ENCODE data around the gene SLC22A31.
"Not testable (repeated sequence)": the region's sequence is repeated elsewhere in the genome, so short reads cannot be mapped to it uniquely, and the experiment has no call there.

Gene SLC22A31

DNA sequence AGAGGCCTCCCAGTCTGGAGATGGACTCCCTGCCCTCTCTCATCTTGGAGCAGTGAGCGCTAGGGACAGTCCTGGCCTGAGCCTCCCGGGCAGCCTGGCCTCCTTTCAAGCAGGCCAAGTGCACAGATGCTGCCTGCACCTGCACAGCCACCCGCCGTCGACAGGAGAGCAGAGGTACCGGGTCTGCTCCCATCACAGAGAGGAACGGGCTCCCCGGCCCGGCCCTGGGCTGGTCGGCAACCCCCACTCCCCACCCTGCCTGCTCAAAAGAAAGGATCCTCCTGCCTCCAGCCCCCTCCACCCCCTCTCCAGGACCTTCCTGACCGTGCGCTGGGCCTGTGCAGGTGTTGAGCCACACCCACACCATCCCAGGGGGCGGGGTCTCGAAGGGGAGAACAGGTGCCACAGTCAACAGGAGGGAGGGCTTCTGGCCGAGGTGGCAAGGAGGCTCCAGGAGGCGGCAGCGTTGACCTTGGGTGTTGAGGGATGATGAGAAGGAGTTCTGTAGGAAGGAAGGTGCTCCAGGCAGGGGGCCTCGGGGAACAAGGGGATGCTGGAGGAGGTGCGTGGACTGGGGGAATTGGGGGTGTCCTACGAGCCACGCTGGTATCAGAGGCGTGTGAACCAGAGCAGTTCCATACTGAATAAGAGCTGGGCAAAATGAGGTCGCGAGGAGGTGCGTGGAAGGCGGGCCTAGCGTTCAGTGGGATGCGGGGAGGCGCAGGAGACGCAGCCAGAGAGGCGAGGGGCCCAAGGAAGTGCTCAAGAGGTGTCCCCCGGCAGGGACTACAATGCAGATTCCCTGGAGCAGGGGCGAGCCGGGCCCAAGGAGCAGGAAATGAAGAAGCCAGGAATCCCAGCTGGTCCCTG lies 29.8 kb downstream of the SLC22A31 start:
- Histone ChIP-seq H3K4me3 (ENCODE audit: low read length) (peak overlapping the region; percentile 47), H3K36me3 (ENCODE audit: control insufficient read depth, insufficient read depth, low read length) (no peaks in the 10 kb centered on the region), H3K27ac (ENCODE audit: low read depth, low read length) (no peak overlapping the region), H3K27me3 (ENCODE audit: control insufficient read depth, insufficient read depth, low read length) (peaks cover 29% of the 10 kb centered on the region), H3K4me1 (ENCODE audit: control insufficient read depth, insufficient read depth, low read length) (no peaks in the 10 kb centered on the region), H3K9ac (ENCODE audit: low read length) (no peak overlapping the region)

DNA sequence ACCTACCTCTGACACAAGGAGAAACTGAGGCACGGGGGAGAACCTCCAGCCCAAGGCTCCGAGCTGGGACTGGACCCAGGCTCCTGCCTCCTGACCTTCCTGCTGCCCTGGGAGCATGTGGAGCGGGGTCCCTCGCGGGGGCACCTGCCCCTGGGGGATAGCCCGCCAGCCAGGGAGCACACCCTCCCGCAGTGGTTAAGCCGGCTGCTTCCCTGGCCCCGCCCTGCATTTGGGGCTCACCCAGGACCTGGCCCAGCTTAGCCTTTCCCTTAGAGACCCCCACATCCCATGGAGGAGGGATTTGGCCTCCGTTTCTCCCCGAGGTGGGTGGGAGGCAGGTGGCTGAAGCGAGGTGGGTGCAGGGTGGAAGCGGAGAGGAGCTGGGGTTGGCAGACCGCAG lies 30.6 kb downstream of the SLC22A31 start:
- Histone ChIP-seq H3K27ac (ENCODE audit: low read depth, low read length) (no peak overlapping the region), H3K4me1 (ENCODE audit: control insufficient read depth, insufficient read depth, low read length) (no peaks in the 10 kb centered on the region), H3K36me3 (ENCODE audit: control insufficient read depth, insufficient read depth, low read length) (no peaks in the 10 kb centered on the region), H3K9ac (ENCODE audit: low read length) (no peak overlapping the region), H3K27me3 (ENCODE audit: control insufficient read depth, insufficient read depth, low read length) (peaks cover 29% of the 10 kb centered on the region), H3K4me3 (ENCODE audit: low read length) (no peak overlapping the region)

DNA sequence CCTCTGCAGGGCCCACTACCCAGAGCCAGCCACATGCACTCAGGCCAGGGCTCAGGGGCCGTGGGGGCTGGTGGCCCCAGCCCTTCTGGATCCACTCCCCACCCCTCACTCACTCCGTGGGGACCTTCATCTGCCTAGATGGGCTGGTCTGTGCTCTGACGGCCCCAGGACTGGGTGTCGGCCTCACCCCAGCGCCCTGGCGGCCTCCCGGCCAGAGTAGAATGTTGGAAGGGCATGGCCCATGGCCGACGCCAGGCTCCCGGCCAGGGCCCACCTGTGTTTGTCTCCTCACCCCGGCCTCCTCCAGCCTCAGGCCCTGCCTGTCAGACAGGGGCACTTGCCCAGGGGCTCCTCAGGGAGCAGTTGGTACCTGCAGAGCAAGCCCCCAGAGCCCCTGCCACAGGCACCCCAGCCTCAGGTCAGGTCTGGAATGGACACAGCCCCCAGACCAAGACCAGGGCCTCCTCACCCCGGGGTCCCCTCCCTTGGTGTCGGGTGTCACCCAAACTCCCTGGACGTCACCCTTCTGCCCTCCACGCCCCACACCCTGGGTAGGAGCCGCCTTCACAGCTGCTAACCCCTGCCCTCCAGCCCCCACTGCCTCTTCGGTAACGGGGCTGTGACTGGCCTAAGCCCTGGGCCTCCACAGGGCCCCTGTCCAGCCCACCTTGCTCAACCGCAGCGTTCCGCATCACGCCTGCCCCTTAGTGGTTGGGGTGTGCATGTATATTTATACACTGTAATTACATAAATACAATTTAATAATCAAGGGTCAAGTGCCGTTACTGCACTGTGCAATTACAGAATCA lies 31.8 kb downstream of the SLC22A31 start:
- Histone ChIP-seq H3K27me3 (ENCODE audit: control insufficient read depth, insufficient read depth, low read length) (peaks cover 29% of the 10 kb centered on the region), H3K9ac (ENCODE audit: low read length) (no peak overlapping the region), H3K4me1 (ENCODE audit: control insufficient read depth, insufficient read depth, low read length) (no peaks in the 10 kb centered on the region), H3K4me3 (ENCODE audit: low read length) (no peak overlapping the region), H3K27ac (ENCODE audit: low read depth, low read length) (no peak overlapping the region), H3K36me3 (ENCODE audit: control insufficient read depth, insufficient read depth, low read length) (no peaks in the 10 kb centered on the region)

DNA sequence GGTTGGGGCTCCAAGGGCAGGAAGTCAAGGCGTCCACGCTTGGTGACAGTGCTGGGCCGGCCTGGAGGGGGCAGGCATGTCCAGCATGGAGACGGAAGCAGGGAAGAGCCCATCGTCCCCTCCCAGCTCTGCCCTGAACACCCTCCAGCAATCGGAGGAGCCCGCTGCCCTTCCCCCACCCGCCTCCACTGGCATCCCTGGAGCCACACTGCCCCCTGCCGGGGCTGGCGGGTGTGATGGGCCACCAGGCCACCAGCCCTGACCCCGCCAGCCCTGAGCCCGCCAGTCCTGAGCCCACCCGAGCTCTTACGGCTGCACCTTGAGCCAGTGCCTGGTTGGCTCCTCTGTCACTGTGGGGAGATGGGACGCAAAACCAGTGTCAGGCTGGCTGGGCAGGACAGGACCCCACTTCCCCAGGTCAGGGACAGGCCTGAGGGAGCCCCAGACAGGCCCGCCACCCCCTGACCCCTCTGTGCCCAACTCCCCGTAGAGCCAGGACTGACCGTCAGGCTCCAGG lies 32.9 kb downstream of the SLC22A31 start:
- peaks cover 29% of the 10 kb centered on the region for H3K27me3 ChIP-seq (ENCODE audit: control insufficient read depth, insufficient read depth, low read length)
- H3K4me3 ChIP-seq (ENCODE audit: low read length), result no peak overlapping the region
- H3K4me1 ChIP-seq (ENCODE audit: control insufficient read depth, insufficient read depth, low read length), result no peaks in the 10 kb centered on the region
- no peak overlapping the region for H3K9ac ChIP-seq (ENCODE audit: low read length)
- no peaks in the 10 kb centered on the region for H3K36me3 ChIP-seq (ENCODE audit: control insufficient read depth, insufficient read depth, low read length)
- no peak overlapping the region for H3K27ac ChIP-seq (ENCODE audit: low read depth, low read length)

- no peak overlapping the region for H3K9ac ChIP-seq (ENCODE audit: low read length)
- H3K4me1 ChIP-seq (ENCODE audit: control insufficient read depth, insufficient read depth, low read length), result no peaks in the 10 kb centered on the region
- H3K27me3 ChIP-seq (ENCODE audit: control insufficient read depth, insufficient read depth, low read length), result peaks cover 29% of the 10 kb centered on the region
- H3K4me3 ChIP-seq (ENCODE audit: low read length), result no peak overlapping the region
- H3K36me3 ChIP-seq (ENCODE audit: control insufficient read depth, insufficient read depth, low read length), result no peaks in the 10 kb centered on the region
- no peak overlapping the region for H3K27ac ChIP-seq (ENCODE audit: low read depth, low read length)
Observed at GRCh38 chr16:89166696-89167424, 33.5 kb downstream of the SLC22A31 start.

DNA sequence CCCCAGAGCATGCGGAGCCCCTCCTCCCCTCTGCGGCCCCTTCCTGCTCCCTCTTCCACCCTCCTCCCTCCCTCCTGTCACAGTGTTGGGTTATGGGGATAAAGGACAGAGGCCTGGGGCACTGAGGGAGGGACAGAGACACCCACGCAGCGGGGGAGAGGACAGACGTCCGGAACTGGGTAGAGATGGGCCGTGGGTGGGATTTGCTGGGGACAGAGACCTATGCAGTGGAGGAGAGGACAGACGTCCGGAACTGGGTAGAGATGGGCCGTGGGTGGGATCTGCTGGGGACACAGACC lies 34.7 kb downstream of the SLC22A31 start:
- H3K36me3 ChIP-seq (ENCODE audit: control insufficient read depth, insufficient read depth, low read length); H3K4me1 ChIP-seq (ENCODE audit: control insufficient read depth, insufficient read depth, low read length); H3K9ac ChIP-seq (ENCODE audit: low read length); H3K27ac ChIP-seq (ENCODE audit: low read depth, low read length); H3K4me3 ChIP-seq (ENCODE audit: low read length): not testable (repeated sequence)
- peaks cover 26% of the 10 kb centered on the region for H3K27me3 ChIP-seq (ENCODE audit: control insufficient read depth, insufficient read depth, low read length)

- H3K27ac ChIP-seq (ENCODE audit: low read depth, low read length), result no peak overlapping the region
- H3K27me3 ChIP-seq (ENCODE audit: control insufficient read depth, insufficient read depth, low read length), result peaks cover 26% of the 10 kb centered on the region
- no peaks in the 10 kb centered on the region for H3K4me1 ChIP-seq (ENCODE audit: control insufficient read depth, insufficient read depth, low read length)
- no peak overlapping the region for H3K4me3 ChIP-seq (ENCODE audit: low read length)
- no peaks in the 10 kb centered on the region for H3K36me3 ChIP-seq (ENCODE audit: control insufficient read depth, insufficient read depth, low read length)
- no peak overlapping the region for H3K9ac ChIP-seq (ENCODE audit: low read length)
Observed at GRCh38 chr16:89164847-89165680, 35.3 kb downstream of the SLC22A31 start.

DNA sequence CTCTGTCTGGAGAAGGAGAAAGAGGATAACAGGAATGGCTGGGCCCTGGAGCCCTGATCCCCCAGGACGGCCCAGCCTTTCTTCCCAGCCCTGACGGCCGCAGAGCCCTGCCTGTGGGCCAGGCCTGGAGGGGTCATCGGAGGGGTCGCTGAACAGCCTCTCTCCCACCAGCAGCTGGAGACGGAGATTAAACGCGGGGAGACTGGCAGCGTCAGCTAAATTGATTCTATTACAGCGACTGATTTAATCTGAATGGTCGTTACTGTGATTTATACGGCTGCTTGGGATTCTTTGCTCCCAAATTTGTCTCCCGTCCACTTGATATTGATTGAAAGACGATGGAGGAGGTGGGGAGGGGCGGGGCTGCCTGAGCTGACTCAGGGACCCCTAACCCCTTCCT lies 35.9 kb downstream of the SLC22A31 start:
- Histone ChIP-seq H3K4me1 (ENCODE audit: control insufficient read depth, insufficient read depth, low read length) (no peaks in the 10 kb centered on the region), H3K36me3 (ENCODE audit: control insufficient read depth, insufficient read depth, low read length) (no peaks in the 10 kb centered on the region), H3K27ac (ENCODE audit: low read depth, low read length) (no peak overlapping the region), H3K4me3 (ENCODE audit: low read length) (no peak overlapping the region), H3K9ac (ENCODE audit: low read length) (no peak overlapping the region), H3K27me3 (ENCODE audit: control insufficient read depth, insufficient read depth, low read length) (peaks cover 20% of the 10 kb centered on the region)

GRCh38 chr16:89163297-89163696 lies 37.0 kb downstream of the SLC22A31 start:
- Histone ChIP-seq H3K27me3 (ENCODE audit: control insufficient read depth, insufficient read depth, low read length) (peaks cover 14% of the 10 kb centered on the region), H3K27ac (ENCODE audit: low read depth, low read length) (no peak overlapping the region), H3K9ac (ENCODE audit: low read length) (no peak overlapping the region), H3K4me1 (ENCODE audit: control insufficient read depth, insufficient read depth, low read length) (no peaks in the 10 kb centered on the region), H3K4me3 (ENCODE audit: low read length) (no peak overlapping the region), H3K36me3 (ENCODE audit: control insufficient read depth, insufficient read depth, low read length) (no peaks in the 10 kb centered on the region)

DNA sequence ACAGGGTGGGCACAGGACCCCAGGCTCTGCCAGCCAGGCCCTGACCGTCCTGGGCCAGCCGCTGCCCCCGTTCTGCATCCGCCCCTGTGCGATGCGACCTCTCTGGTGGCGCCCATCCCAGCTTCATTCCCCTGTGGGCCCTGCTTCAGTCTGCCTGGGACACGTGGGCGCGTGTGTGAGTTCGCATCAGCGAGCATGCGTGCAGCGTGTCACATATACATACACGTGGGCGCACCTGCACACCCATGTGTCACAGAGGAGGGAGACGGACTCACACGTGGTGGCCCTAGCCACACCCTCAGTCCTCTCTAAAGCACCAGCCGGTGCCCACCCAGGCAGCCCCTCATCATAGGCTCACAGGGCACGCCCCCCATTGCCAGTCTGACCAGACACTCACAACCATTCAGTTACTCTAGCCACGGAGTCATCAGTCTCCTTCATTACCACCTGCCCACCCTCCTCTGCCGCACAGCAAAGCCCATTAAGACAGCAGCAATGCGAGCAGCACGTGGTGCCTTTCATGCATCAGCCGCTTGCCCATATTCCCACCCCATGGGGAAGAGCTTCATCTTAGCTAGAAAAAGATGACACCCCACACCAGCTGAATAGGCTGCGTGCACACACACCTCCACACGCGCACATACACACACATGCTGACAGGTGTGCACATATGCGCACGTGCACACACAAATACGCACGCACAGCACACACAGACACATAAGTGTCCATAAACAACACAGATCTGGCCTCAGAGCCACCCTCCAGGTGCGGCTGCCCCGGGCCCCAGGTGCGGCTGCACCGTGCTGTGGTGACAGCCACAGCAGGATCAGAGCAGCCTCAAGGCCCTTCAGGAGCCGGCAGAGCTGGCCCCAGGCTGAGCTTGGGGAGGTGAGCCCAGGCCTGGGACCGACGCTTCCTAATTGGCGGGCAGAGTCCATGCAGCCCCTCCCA lies 38.3 kb downstream of the SLC22A31 start:
- Histone ChIP-seq H3K4me3 (ENCODE audit: low read length) (no peak overlapping the region), H3K9ac (ENCODE audit: low read length) (no peak overlapping the region), H3K27me3 (ENCODE audit: control insufficient read depth, insufficient read depth, low read length) (peaks cover 4% of the 10 kb centered on the region), H3K36me3 (ENCODE audit: control insufficient read depth, insufficient read depth, low read length) (no peaks in the 10 kb centered on the region), H3K4me1 (ENCODE audit: control insufficient read depth, insufficient read depth, low read length) (no peaks in the 10 kb centered on the region), H3K27ac (ENCODE audit: low read depth, low read length) (no peak overlapping the region)

Data from rectal smooth muscle tissue (tissue), 1 donor.